Retina (tissue), 1 donor: ENCODE results near the gene WRAP53.
"Not testable (repeated sequence)": the region's sequence is repeated elsewhere in the genome, so short reads cannot be mapped to it uniquely, and the experiment has no call there.

ENCODE experiments used
- DNase-seq: peaks from one replicate; pipeline ENCODE4 v3.0.0-alpha.2; 2016

WRAP53 gene

GRCh38 chr17:7687908-7688807 is at the start of gene WRAP53:
WRAP53 (plus strand) TSS chr17:7688477; CDS start chr17:7688649, 172 bp downstream.
- peak; percentile 100 for DNase-seq

GRCh38 chr17:7640783-7641182 is 47.5 kb upstream of the WRAP53 start:
- DNase-seq = no peak

GRCh38 chr17:7641635-7642034 is 46.6 kb upstream of the WRAP53 start:
- not testable (repeated sequence) for DNase-seq

- no peak for DNase-seq
These were observed 43.5 kb upstream of the WRAP53 start for GRCh38 chr17:7644775-7645174.

DNA sequence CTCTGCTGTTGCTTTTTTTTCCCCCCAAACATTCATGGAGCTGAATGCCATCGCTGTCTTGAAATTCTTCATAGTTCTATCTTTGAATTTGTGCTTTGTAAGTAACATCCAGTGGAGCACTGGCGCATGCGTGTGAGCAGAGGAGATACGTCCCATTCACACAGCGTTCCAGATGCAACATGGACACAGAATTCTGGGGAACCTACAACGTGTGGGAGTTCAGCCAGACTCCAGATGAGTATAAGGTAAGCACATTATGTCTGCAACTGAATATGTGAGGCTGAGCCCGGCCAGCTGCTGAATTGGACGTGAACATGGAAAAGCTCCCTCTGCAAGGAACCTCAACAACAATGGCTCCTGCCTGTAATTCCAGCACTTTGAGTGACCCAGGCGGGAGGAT is 41.8 kb upstream of the WRAP53 start:
- DNase-seq = no peak

DNA sequence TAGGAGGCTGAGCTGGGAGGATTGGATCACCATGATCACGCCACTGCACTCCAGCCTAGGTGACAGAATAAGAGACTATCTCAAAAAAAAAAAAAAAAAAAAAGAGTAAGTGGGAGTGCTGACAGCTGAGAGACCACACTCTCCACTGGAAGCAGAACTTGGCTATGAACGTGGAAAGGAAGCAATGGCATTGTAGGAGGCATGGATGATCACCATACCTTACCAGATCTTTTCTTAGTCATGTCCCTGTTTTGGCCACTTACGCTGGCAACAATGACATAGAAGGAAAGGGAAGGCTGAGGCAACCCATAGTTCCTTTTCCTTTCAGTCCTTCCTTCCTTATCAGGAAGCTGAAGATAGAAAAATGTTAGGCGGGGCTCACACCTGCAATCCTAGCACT is 41.3 kb upstream of the WRAP53 start:
- DNase-seq = no peak

- DNase-seq = peak; percentile 86
These were observed 37.7 kb upstream of the WRAP53 start, which contains the start of gene ATP1B2 for GRCh38 chr17:7650509-7651096. ATP1B2 (plus strand) TSS chr17:7650926; CDS start chr17:7651519, 593 bp downstream.

- DNase-seq = peak; percentile 70
These were observed 37.1 kb upstream of the WRAP53 start for GRCh38 chr17:7651097-7651664.

DNA sequence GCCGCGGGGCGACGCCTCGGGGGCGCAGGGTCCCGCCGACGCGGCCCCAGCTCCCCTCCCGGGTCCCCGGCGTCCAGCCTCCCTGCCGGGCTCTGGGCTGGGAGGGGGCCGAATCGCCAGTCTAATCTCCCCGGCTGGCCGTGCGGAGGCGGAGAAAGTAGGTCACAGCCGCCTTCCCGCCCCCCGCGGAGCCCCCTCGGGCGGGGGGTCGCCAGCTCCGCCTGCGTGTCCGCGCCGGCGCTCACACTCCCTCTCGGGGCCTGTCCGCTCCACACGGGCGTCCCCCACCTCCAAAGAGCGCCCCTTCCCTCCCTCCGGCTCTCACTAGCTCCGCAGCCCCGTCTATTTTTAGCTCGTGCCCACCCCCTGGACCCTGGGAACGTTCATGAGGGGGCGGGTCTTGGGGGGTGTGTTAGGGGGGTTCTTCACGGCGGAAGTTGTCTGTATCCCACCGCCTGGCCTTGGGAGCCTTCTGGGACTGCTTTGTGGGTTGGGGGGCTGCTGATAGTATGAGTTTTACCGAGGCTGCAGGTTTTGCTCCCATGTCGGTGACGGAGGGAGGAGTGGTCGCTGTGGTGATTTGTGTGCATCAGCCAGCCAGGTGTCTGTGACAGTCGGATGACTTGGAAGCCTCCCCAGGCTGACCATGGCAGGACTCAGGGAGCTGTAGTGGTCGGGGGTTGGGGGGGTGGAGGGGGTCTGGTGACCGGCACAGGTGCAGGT is 36.5 kb upstream of the WRAP53 start:
- DNase-seq = peak; percentile 90

- DNase-seq = peak; percentile 25
These were observed 35.6 kb upstream of the WRAP53 start for GRCh38 chr17:7652388-7653356.

DNA sequence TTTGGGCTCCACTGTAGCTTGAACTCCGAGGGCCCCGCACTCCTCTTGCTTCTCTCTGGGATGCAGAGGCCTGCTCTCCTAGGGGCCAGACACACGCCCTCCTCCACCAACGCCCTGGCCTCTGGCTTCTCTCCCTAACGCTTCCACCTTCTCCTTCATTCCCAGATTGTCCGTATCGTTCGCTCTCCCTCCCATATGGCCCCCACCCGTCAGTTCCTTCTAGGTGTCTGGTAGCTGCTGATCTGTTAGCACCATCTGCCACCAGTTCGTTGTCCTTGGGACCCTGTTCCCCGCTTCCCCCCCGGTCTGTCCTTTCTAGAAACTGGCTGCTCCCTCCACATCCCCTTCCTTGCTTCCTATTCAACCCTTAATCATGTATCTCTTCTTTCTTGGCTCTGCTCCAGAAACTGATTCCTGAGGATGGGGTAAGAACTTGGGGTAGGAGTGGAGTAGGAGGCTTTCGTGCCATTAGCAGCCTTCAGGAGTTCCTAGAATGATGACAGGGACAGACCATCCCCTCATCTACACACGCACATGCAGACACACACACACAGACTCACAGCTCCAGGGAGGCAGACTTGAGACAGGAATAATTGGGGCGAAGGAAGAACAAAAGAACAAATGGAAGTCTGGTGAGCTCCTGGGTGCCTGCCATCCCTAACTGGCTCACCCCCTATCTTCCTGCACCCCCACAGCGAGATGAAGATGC is 33.3 kb upstream of the WRAP53 start:
- DNase-seq = no peak

DNA sequence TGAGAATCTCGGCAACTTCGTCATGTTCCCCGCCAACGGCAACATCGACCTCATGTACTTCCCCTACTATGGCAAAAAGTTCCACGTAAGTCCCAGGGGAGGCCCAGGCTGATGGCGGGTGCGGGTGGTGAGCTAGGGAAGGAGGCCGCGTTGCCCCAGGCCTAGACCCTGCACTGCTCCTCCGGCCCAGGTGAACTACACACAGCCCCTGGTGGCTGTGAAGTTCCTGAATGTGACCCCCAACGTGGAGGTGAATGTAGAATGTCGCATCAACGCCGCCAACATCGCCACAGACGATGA is 32.8 kb upstream of the WRAP53 start:
- no peak for DNase-seq

- DNase-seq = peak; percentile 32
These were observed 31.2 kb upstream of the WRAP53 start for GRCh38 chr17:7656958-7657609.

- DNase-seq = peak; percentile 30
These were observed 20.4 kb upstream of the WRAP53 start for GRCh38 chr17:7667656-7668406.

- no peak for DNase-seq
These were observed 19.8 kb upstream of the WRAP53 start for GRCh38 chr17:7668482-7668881.

DNA sequence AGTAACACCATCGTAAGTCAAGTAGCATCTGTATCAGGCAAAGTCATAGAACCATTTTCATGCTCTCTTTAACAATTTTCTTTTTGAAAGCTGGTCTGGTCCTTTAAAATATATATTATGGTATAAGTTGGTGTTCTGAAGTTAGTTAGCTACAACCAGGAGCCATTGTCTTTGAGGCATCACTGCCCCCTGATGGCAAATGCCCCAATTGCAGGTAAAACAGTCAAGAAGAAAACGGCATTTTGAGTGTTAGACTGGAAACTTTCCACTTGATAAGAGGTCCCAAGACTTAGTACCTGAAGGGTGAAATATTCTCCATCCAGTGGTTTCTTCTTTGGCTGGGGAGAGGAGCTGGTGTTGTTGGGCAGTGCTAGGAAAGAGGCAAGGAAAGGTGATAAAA is 15.0 kb upstream of the WRAP53 start:
- DNase-seq = no peak

DNA sequence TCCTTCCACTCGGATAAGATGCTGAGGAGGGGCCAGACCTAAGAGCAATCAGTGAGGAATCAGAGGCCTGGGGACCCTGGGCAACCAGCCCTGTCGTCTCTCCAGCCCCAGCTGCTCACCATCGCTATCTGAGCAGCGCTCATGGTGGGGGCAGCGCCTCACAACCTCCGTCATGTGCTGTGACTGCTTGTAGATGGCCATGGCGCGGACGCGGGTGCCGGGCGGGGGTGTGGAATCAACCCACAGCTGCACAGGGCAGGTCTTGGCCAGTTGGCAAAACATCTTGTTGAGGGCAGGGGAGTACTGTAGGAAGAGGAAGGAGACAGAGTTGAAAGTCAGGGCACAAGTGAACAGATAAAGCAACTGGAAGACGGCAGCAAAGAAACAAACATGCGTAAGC is 13.3 kb upstream of the WRAP53 start:
- DNase-seq = no peak

- no peak for DNase-seq
These were observed 11.7 kb upstream of the WRAP53 start for GRCh38 chr17:7676533-7676932.

- no peak for DNase-seq
These were observed 10.7 kb upstream of the WRAP53 start for GRCh38 chr17:7677388-7678067.
